H9 (cell line): ENCODE data around the gene RASGRF2. TPM values are rescaled to one million over a fixed set of nuclear protein-coding genes. Genes with fewer than 3 reads are reported as not detected.

Experiments
- DNase-seq: peaks from one replicate; pipeline ENCODE4 v3.0.0-alpha.2; 2017
- H2AFZ ChIP-seq: one replicate; pipeline ENCODE4 v1.6.1; 2013; ENCODE audit warnings: mild to moderate bottlenecking, low read length, control low read depth, moderate library complexity
- H2AK5ac ChIP-seq: 2 replicates; pipeline ENCODE4 v1.6.1; 2013; ENCODE audit warnings: low read length, control low read depth, mixed read lengths; ENCODE audit not compliant: insufficient read length
- H2BK120ac ChIP-seq: one replicate; pipeline ENCODE4 v1.6.1; 2013; ENCODE audit warnings: low read depth, mild to moderate bottlenecking, low read length, control low read depth, inconsistent platforms; ENCODE audit not compliant: poor library complexity, severe bottlenecking
- H2BK12ac ChIP-seq: 2 replicates; pipeline ENCODE4 v1.6.1; 2013; ENCODE audit warnings: low read length, control low read depth, mixed read lengths, low read depth; ENCODE audit not compliant: insufficient read length
- H2BK15ac ChIP-seq: 2 replicates; pipeline ENCODE4 v1.6.1; 2013; ENCODE audit warnings: low read depth, low read length, control low read depth
- H2BK20ac ChIP-seq: one replicate; pipeline ENCODE4 v1.6.1; 2013; ENCODE audit warnings: low read depth, mild to moderate bottlenecking, low read length, control low read depth, inconsistent platforms; ENCODE audit not compliant: poor library complexity, severe bottlenecking
- H2BK5ac ChIP-seq: 2 replicates; pipeline ENCODE4 v1.6.1; 2013; ENCODE audit warnings: low read length, control low read depth, mixed read lengths; ENCODE audit not compliant: insufficient read length
- H3K14ac ChIP-seq: 2 replicates; pipeline ENCODE4 v1.6.1; 2013; ENCODE audit warnings: low read length, control low read depth; ENCODE audit not compliant: insufficient read depth
- H3K18ac ChIP-seq: 2 replicates; pipeline ENCODE4 v1.6.1; 2013; ENCODE audit warnings: low read depth, mild to moderate bottlenecking, mixed read lengths, low read length, control low read depth; ENCODE audit not compliant: insufficient read length
- H3K23ac ChIP-seq: 2 replicates; pipeline ENCODE4 v1.6.1; 2013; ENCODE audit warnings: low read length, control low read depth, mixed read lengths, low read depth; ENCODE audit not compliant: insufficient read length
- H3K23me2 ChIP-seq: 2 replicates; pipeline ENCODE4 v1.6.1; 2013; ENCODE audit warnings: low read depth, mild to moderate bottlenecking, mixed read lengths, low read length, control low read depth; ENCODE audit not compliant: insufficient read length, poor library complexity, severe bottlenecking
- H3K27ac ChIP-seq: 2 replicates; pipeline ENCODE4 v1.5.1; 2013; ENCODE audit warnings: low read length, control low read depth, mixed read lengths, low read depth; ENCODE audit not compliant: insufficient read length
- H3K27me3 ChIP-seq: 2 replicates; pipeline ENCODE4 v1.6.1; 2013; ENCODE audit warnings: low read length, control low read depth, inconsistent platforms; ENCODE audit not compliant: insufficient read depth
- H3K4ac ChIP-seq: 2 replicates; pipeline ENCODE4 v1.6.1; 2013; ENCODE audit warnings: low read depth, mild to moderate bottlenecking, control low read depth, inconsistent platforms, low read length, moderate library complexity
- H3K4me1 ChIP-seq: 2 replicates; pipeline ENCODE4 v1.6.1; 2013; ENCODE audit warnings: low read length, control low read depth, inconsistent platforms; ENCODE audit not compliant: insufficient read depth
- H3K4me2 ChIP-seq: 2 replicates; pipeline ENCODE4 v1.6.1; 2013; ENCODE audit warnings: low read length, control low read depth, mixed read lengths; ENCODE audit not compliant: insufficient read length, insufficient read depth
- H3K56ac ChIP-seq: 2 replicates; pipeline ENCODE4 v1.6.1; 2013; ENCODE audit warnings: low read depth, mild to moderate bottlenecking, mixed read lengths, low read length, control low read depth; ENCODE audit not compliant: insufficient read length
- H3K79me1 ChIP-seq: 2 replicates; pipeline ENCODE4 v1.6.1; 2013; ENCODE audit warnings: low read depth, mild to moderate bottlenecking, moderate library complexity, low read length, control low read depth, inconsistent platforms; ENCODE audit not compliant: insufficient read depth, poor library complexity, severe bottlenecking
- H3K79me2 ChIP-seq: 2 replicates; pipeline ENCODE4 v1.6.1; 2013; ENCODE audit warnings: low read length, control low read depth, inconsistent platforms; ENCODE audit not compliant: insufficient read depth
- H3K9ac ChIP-seq: 2 replicates; pipeline ENCODE4 v1.6.1; 2013; ENCODE audit warnings: low read length, control low read depth, mixed read lengths; ENCODE audit not compliant: insufficient read length; ENCODE audit errors: extremely low read depth
- H3K9me3 ChIP-seq: one replicate; pipeline ENCODE4 v1.6.1; 2013; ENCODE audit warnings: low read depth, low read length, inconsistent platforms; ENCODE audit not compliant: control insufficient read depth
- H3T11ph ChIP-seq: one replicate; pipeline ENCODE4 v1.6.1; 2013; ENCODE audit warnings: mild to moderate bottlenecking, low read length, control low read depth, inconsistent platforms
- H4K20me1 ChIP-seq: one replicate; pipeline ENCODE4 v1.6.1; 2013; ENCODE audit not compliant: control insufficient read depth, insufficient read length, insufficient read depth
- H4K5ac ChIP-seq: 2 replicates; pipeline ENCODE4 v1.6.1; 2013; ENCODE audit warnings: low read depth, mild to moderate bottlenecking, mixed read lengths, low read length, control low read depth; ENCODE audit not compliant: insufficient read length
- H4K8ac ChIP-seq: replicated peaks from 2 replicates; pipeline ENCODE4 v1.6.1; 2013; ENCODE audit warnings: low read length, control low read depth, mixed read lengths, low read depth; ENCODE audit not compliant: insufficient read length
- H4K91ac ChIP-seq: 2 replicates; pipeline ENCODE4 v1.6.1; 2013; ENCODE audit warnings: low read depth, mild to moderate bottlenecking, moderate library complexity, mixed read lengths, low read length, control low read depth; ENCODE audit not compliant: insufficient read length
- H3K27ac Mint-ChIP-seq, 3 experiments: 2 replicates in 2 of 3; 3 replicates in 1 of 3; pipeline ENCODE4 v1.8.0; 2020 to 2021; ENCODE audit warnings: mixed read lengths in 3 of 3, mild to moderate bottlenecking in 1 of 3, moderate library complexity in 1 of 3
- H3K27me3 Mint-ChIP-seq: 2 replicates; pipeline ENCODE4 v1.8.0; 2021; ENCODE audit warnings: low read depth, mild to moderate bottlenecking, moderate library complexity, mixed read lengths
- H3K36me3 Mint-ChIP-seq, 3 experiments: 2 replicates in 2 of 3; 3 replicates in 1 of 3; pipeline ENCODE4 v1.8.0; 2020 to 2021; ENCODE audit warnings: low read depth in 3 of 3, mixed read lengths in 3 of 3; ENCODE audit not compliant: insufficient read depth in 1 of 3
- H3K4me1 Mint-ChIP-seq, 2 experiments: 2 replicates each; pipeline ENCODE4 v1.8.0; 2020; ENCODE audit warnings: mixed read lengths in 2 of 2
- H3K4me3 Mint-ChIP-seq, 2 experiments: 2 replicates in 1 of 2; 3 replicates in 1 of 2; pipeline ENCODE4 v1.8.0; 2020 to 2021; ENCODE audit warnings: mild to moderate bottlenecking in 2 of 2, mixed read lengths in 2 of 2, moderate library complexity in 1 of 2
- H3K9me3 Mint-ChIP-seq, 2 experiments: 2 replicates in 1 of 2; 3 replicates in 1 of 2; pipeline ENCODE4 v1.8.0; 2020; ENCODE audit warnings: mild to moderate bottlenecking in 2 of 2, mixed read lengths in 2 of 2, moderate library complexity in 1 of 2
- WGBS: extraction: QIAGEN DNeasy Blood & Tissue Kit; methylation state at CpG from one replicate; pipeline ENCODE4 v1.1.7; 2013; ENCODE audit warnings: missing lambda C conversion rate, low lambda C conversion rate, mixed read lengths; ENCODE audit not compliant: insufficient read length; ENCODE audit errors: extremely low coverage; 5-methylcytosine and 5-hydroxymethylcytosine counted together
- total RNA-seq: library from RNA; stranded (reverse); gene quantifications from 2 replicates; pipeline ENCODE4 v1.2.1, GENCODE V29; 2021
- TF ChIP-seq, protein P1 (sequence below): fragments of 200-600 bp; sonication (generic); conservative IDR thresholded peaks from 3 replicates; pipeline ENCODE4 v1.8.0; 2021; ENCODE audit warnings: antibody characterized with exemption, mild to moderate bottlenecking

The RASGRF2 gene
- total RNA-seq, 1 experiment from 2014 or later = 13.5 TPM

DNA sequence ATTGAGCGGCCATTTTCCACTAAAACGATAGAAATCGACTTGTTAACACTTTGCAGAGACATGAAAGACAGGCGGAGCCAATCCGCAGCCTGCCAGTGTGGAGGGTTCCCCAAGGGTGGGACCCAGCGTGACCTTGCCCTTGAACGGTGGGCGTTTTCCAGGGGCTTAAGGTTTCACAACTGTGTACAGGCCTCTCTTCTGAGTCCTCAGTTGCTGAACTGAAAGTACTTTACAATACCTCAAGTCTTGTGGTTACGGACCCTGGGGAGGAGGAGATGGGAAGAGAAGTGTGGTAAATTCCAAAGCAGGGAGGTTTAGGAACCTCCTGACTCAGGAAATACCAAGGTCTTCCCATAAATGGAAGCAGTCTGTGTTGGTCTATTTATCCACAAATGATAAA, 204.8 kb downstream of the RASGRF2 start:
- H2BK5ac ChIP-seq = no peak overlapping the region
- H3K18ac ChIP-seq = no peak overlapping the region
- H3K4ac ChIP-seq = no peak overlapping the region
- no CpG with 5 or more reads among the region's 9 CpGs for WGBS
- no peak overlapping the region for H3K56ac ChIP-seq
- H3K14ac ChIP-seq = no peak overlapping the region
- H3K4me1 Mint-ChIP-seq = 0 out of 4 replicates have a peak, but pooled peaks cover 2 to 8% of the 10 kb centered on the region in 2 experiments
- no peak overlapping the region for H4K91ac ChIP-seq
- H3K4me3 Mint-ChIP-seq = no peak overlapping the region
- no peaks in the 10 kb centered on the region for H4K20me1 ChIP-seq
- no peak overlapping the region for H3K23ac ChIP-seq
- H2BK12ac ChIP-seq = no peak overlapping the region
- no peak overlapping the region for H2BK15ac ChIP-seq
- no peak overlapping the region for H2BK20ac ChIP-seq
- no peak for DNase-seq
- H3K27ac Mint-ChIP-seq = no peak overlapping the region
- H2BK120ac ChIP-seq = no peak overlapping the region
- H3K23me2 ChIP-seq = no peaks in the 10 kb centered on the region
- no peak overlapping the region for H4K8ac ChIP-seq
- H3K27me3 Mint-ChIP-seq = no peaks in the 10 kb centered on the region
- no peak overlapping the region for H3T11ph ChIP-seq
- H2AFZ ChIP-seq = no peak overlapping the region
- H3K4me2 ChIP-seq = no peak overlapping the region
- H3K4me1 ChIP-seq = no peaks in the 10 kb centered on the region
- H4K5ac ChIP-seq = no peak overlapping the region
- no peaks in the 10 kb centered on the region for H3K79me1 ChIP-seq
- TF ChIP-seq, protein P1, sequence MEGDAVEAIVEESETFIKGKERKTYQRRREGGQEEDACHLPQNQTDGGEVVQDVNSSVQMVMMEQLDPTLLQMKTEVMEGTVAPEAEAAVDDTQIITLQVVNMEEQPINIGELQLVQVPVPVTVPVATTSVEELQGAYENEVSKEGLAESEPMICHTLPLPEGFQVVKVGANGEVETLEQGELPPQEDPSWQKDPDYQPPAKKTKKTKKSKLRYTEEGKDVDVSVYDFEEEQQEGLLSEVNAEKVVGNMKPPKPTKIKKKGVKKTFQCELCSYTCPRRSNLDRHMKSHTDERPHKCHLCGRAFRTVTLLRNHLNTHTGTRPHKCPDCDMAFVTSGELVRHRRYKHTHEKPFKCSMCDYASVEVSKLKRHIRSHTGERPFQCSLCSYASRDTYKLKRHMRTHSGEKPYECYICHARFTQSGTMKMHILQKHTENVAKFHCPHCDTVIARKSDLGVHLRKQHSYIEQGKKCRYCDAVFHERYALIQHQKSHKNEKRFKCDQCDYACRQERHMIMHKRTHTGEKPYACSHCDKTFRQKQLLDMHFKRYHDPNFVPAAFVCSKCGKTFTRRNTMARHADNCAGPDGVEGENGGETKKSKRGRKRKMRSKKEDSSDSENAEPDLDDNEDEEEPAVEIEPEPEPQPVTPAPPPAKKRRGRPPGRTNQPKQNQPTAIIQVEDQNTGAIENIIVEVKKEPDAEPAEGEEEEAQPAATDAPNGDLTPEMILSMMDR = no peak
- no peak overlapping the region for H3K27ac ChIP-seq
- H3K9ac ChIP-seq = no peak overlapping the region
- peaks cover 0 to 2% (median 0%) of the 10 kb centered on the region in 3 experiments; a peak in 1 of 7 replicates for H3K36me3 Mint-ChIP-seq
- H3K27me3 ChIP-seq = no peaks in the 10 kb centered on the region
- H3K79me2 ChIP-seq = no peaks in the 10 kb centered on the region
- H3K9me3 Mint-ChIP-seq = no peaks in the 10 kb centered on the region
- no peak overlapping the region for H2AK5ac ChIP-seq
- no peaks in the 10 kb centered on the region for H3K9me3 ChIP-seq
